ENCODE data around the gene DMBT1.

GRCh38 chr10:122513053-122513452 is 47.5 kb upstream of the DMBT1 start:
- no peak for TF ChIP-seq SIN3A (IDR thresholded peaks at IDR 0.05; ENCODE audit: low read depth, low read length)
- no peak for TF ChIP-seq SP1 (IDR thresholded peaks at IDR 0.05; ENCODE audit: low read depth, low read length)
- TF ChIP-seq CTCF (IDR thresholded peaks at IDR 0.05 in 2 of 3, conservative IDR thresholded peaks at IDR 0.05 in 1 of 3; ENCODE audit: control insufficient read depth in 2 of 3, extremely low read depth in 1 of 3, insufficient read depth in 1 of 3, low read depth in 3 of 3, low read length in 3 of 3) = no peak
- TF ChIP-seq MXI1 (IDR thresholded peaks at IDR 0.05; ENCODE audit: low read depth, low read length) = no peak
- TF ChIP-seq NFIC (IDR thresholded peaks at IDR 0.05; ENCODE audit: low read depth, low read length) = no peak
- TF ChIP-seq POLR2A (IDR thresholded peaks at IDR 0.05; ENCODE audit: low read depth, low read length) = no peak
- no peak for TF ChIP-seq BCL11A (IDR thresholded peaks at IDR 0.05; ENCODE audit: low read depth, low read length)
- TF ChIP-seq ZNF207 (IDR thresholded peaks at IDR 0.05; ENCODE audit: borderline replicate concordance) = no peak
- no peak for TF ChIP-seq CUX1 (IDR thresholded peaks at IDR 0.05; ENCODE audit: insufficient replicate concordance, low read depth, low read length)
- no peak for TF ChIP-seq RCOR1 (conservative IDR thresholded peaks at IDR 0.05; ENCODE audit: low read depth, low read length)

Data from GM12878 (cell line).